K562 (cell line): ENCODE data around the gene ZNF620. TPM values are rescaled to one million over a fixed set of nuclear protein-coding genes. Genes with fewer than 3 reads are reported as not detected.

ENCODE experiments used
- ATAC-seq: fragments of 200-7000 bp; cut with Tn5 transposase; 3 replicates; pipeline ENCODE4 v1.9.1; 2020; ENCODE audit warnings: moderate library complexity
- BruUV-seq: library from RNA; stranded (reverse); fragments of 400-500 nt; replicated peaks from 2 replicates; lab custom pipeline; 2021; lab: Mats Ljungman, UMichigan
- CTCF ChIA-PET: fragments of 300-600 bp; formaldehyde crosslinking; extraction: SDS; loops from one replicate; lab custom pipeline; 2021; ENCODE audit warnings: low intra/inter-chr PET ratio; lab: Yijun Ruan, JAX
- POLR2A ChIA-PET: fragments of 300-600, 350-650 bp; sonication (Branson Sonifier 250); formaldehyde crosslinking; extraction: SDS; loops from one replicate; lab custom pipeline; 2021; ENCODE audit warnings: antibody characterized with exemption, inconsistent platforms; lab: Yijun Ruan, JAX
- DNase-seq, 4 experiments: peaks; one replicate each; pipeline versions ENCODE4 v3.0.0 to v3.0.0-alpha.2; 2011 to 2018; ENCODE audit warnings: low spot score in 3 of 4, mixed read lengths in 3 of 4; ENCODE audit errors: extremely low read depth in 1 of 4
- FAIRE-seq: peaks from 2 replicates; lab custom pipeline; 2011; peaks lifted over from hg19 to GRCh38; lab: Jason Lieb, UNC
- H2AFZ ChIP-seq: 2 replicates; pipeline ENCODE4 v1.6.0; 2011; ENCODE audit warnings: low read depth, low read length, control low read depth, inconsistent platforms
- H3K27ac ChIP-seq: fragments of 200-600 bp; 3 replicates; pipeline ENCODE4 v1.8.0; 2011; ENCODE audit warnings: low read depth, mild to moderate bottlenecking, control low read depth, inconsistent platforms, low read length, moderate library complexity, mixed read lengths; ENCODE audit errors: extremely low read depth
- H3K27me3 ChIP-seq, 2 experiments: fragments of 300-600 bp in 1 of 2; 2 replicates in 1 of 2; 3 replicates in 1 of 2; pipeline versions ENCODE4 v1.6.0 to v1.8.0; 2011; ENCODE audit warnings: inconsistent platforms in 2 of 2, low read length in 2 of 2, mild to moderate bottlenecking in 1 of 2, mixed read lengths in 1 of 2, moderate library complexity in 1 of 2; ENCODE audit not compliant: control insufficient read depth in 2 of 2, insufficient read depth in 2 of 2
- H3K36me3 ChIP-seq: fragments of 300-600 bp; 3 replicates; pipeline ENCODE4 v1.8.0; 2011; ENCODE audit warnings: mild to moderate bottlenecking, low read length, inconsistent platforms; ENCODE audit not compliant: control insufficient read depth, insufficient read depth
- H3K4me1 ChIP-seq, 2 experiments: fragments of 200-600 bp in 1 of 2; replicated peaks in 1 of 2; 2 replicates in 1 of 2; 3 replicates in 1 of 2; pipeline versions ENCODE4 v1.5.1 to v1.8.0; 2011; ENCODE audit warnings: inconsistent platforms in 2 of 2, low read length in 2 of 2, mild to moderate bottlenecking in 1 of 2, mixed read lengths in 1 of 2, moderate library complexity in 1 of 2; ENCODE audit not compliant: control insufficient read depth in 2 of 2, insufficient read depth in 2 of 2
- H3K4me2 ChIP-seq: 2 replicates; pipeline ENCODE4 v1.6.1; 2011; ENCODE audit warnings: low read length, control low read depth, inconsistent platforms, mixed read lengths; ENCODE audit not compliant: insufficient read depth
- H3K4me3 ChIP-seq: fragments of 200-600 bp; sonication (generic), shearing (Covaris generic); 2 replicates; pipeline ENCODE4 v1.5.1; 2016; ENCODE audit warnings: control low read depth, inconsistent platforms
- H3K79me2 ChIP-seq: fragments of 200-600 bp; 3 replicates; pipeline ENCODE4 v1.8.0; 2011; ENCODE audit warnings: low read length, inconsistent platforms; ENCODE audit not compliant: control insufficient read depth, insufficient read depth
- H3K9ac ChIP-seq, 2 experiments: 2 replicates each; pipeline versions ENCODE4 v1.6.0 to v1.6.1; 2011; ENCODE audit warnings: low read depth in 2 of 2, low read length in 2 of 2, control low read depth in 1 of 2, inconsistent platforms in 1 of 2, mild to moderate bottlenecking in 1 of 2, mixed read lengths in 1 of 2; ENCODE audit not compliant: insufficient read depth in 1 of 2
- H3K9me1 ChIP-seq: one replicate; pipeline ENCODE4 v1.6.0; 2011; ENCODE audit warnings: inconsistent platforms, mild to moderate bottlenecking, low read length, moderate library complexity; ENCODE audit not compliant: control insufficient read depth, insufficient read depth
- H3K9me3 ChIP-seq: replicated peaks from 2 replicates; pipeline ENCODE4 v1.5.1; 2011; ENCODE audit warnings: low read depth, low read length, inconsistent platforms; ENCODE audit not compliant: control insufficient read depth, insufficient read depth
- H4K20me1 ChIP-seq: replicated peaks from 2 replicates; pipeline ENCODE4 v1.6.1; 2011; ENCODE audit warnings: low read length, inconsistent platforms, mixed read lengths; ENCODE audit not compliant: control insufficient read depth, insufficient read depth
- ADNP ChIP-seq: fragments of 200-800 bp; sonication (Bioruptor generic); IDR thresholded peaks from 2 replicates; pipeline ENCODE4 v1.6.1; 2016; ENCODE audit warnings: missing genetic modification characterization, missing compliant biosample characterization
- ATF3 ChIP-seq, 2 experiments: fragments of 450-650 bp in 1 of 2; sonication (generic) in 1 of 2; formaldehyde crosslinking in 1 of 2; IDR thresholded peaks in 1 of 2; conservative IDR thresholded peaks in 1 of 2; 2 replicates each; pipeline versions ENCODE4 v1.6.1 to v1.8.1; 2016 to 2023; ENCODE audit warnings: mild to moderate bottlenecking in 2 of 2, moderate library complexity in 2 of 2, inconsistent platforms in 1 of 2, missing genetic modification reagents in 1 of 2
- BRF2 ChIP-seq: IDR thresholded peaks from 3 replicates; pipeline ENCODE4 v1.6.1; 2011; ENCODE audit warnings: borderline replicate concordance, mild to moderate bottlenecking; ENCODE audit not compliant: insufficient read length, insufficient read depth
- DIDO1 ChIP-seq: fragments of 450-650 bp; IDR thresholded peaks from 2 replicates; pipeline ENCODE4 v1.6.1; 2016; ENCODE audit warnings: low read depth, missing biosample characterization, missing genetic modification characterization
- ETV6 ChIP-seq, 3 experiments: fragments of 150-350 bp in 1 of 3; sonication (generic) in 1 of 3; formaldehyde crosslinking in 1 of 3; IDR thresholded peaks; 2 replicates each; pipeline versions ENCODE4 v1.6.1 to v1.8.0; 2014 to 2022; ENCODE audit warnings: borderline replicate concordance in 2 of 3, low read depth in 2 of 3, antibody characterized with exemption in 1 of 3, low read length in 1 of 3, mild to moderate bottlenecking in 1 of 3, missing genetic modification reagents in 1 of 3
- GTF2B ChIP-seq: IDR thresholded peaks from 2 replicates; pipeline ENCODE4 v1.6.1; 2011; ENCODE audit not compliant: insufficient read length; ENCODE audit errors: extremely low read depth
- HOXB6 ChIP-seq: fragments of 250-450 bp; sonication (Bioruptor Pico); IDR thresholded peaks from 2 replicates; pipeline ENCODE4 v1.5.1; 2022; ENCODE audit warnings: mild to moderate bottlenecking, borderline replicate concordance
- LCOR ChIP-seq: sonication (generic); formaldehyde crosslinking; IDR thresholded peaks from 2 replicates; pipeline ENCODE4 v1.8.0; 2022; ENCODE audit warnings: mild to moderate bottlenecking, missing genetic modification reagents
- PHTF2 ChIP-seq: fragments of 250-450 bp; sonication (Bioruptor Pico); IDR thresholded peaks from 2 replicates; pipeline ENCODE4 v1.5.0; 2021; ENCODE audit warnings: mild to moderate bottlenecking
- SMAD2 ChIP-seq: fragments of 150-350 bp; IDR thresholded peaks from 2 replicates; pipeline ENCODE4 v1.6.1; 2014; ENCODE audit warnings: low read depth, mild to moderate bottlenecking, low read length
- SRSF7 ChIP-seq: fragments of 200-400 bp; formaldehyde crosslinking; optimal IDR thresholded peaks from 2 replicates; pipeline ENCODE3; 2017; ENCODE audit warnings: mild to moderate bottlenecking, low read depth, low read length
- XRCC3 ChIP-seq: fragments of 450-650 bp; IDR thresholded peaks from 2 replicates; pipeline ENCODE4 v1.6.1; 2017; ENCODE audit warnings: mild to moderate bottlenecking, moderate library complexity
- ZNF75A ChIP-seq: fragments of 450-650 bp; formaldehyde crosslinking; IDR thresholded peaks from 2 replicates; pipeline ENCODE4 v1.4.0; 2020; ENCODE audit warnings: mild to moderate bottlenecking
- WGBS: fragments of 100-300 bp; shearing (Covaris generic); methylation state at CpG from one replicate; pipeline ENCODE4 v1.1.6; 2016; ENCODE audit warnings: low coverage, mixed read lengths; ENCODE audit not compliant: insufficient coverage; ENCODE audit errors: missing lambda C conversion rate; 5-methylcytosine and 5-hydroxymethylcytosine counted together
- in situ Hi-C: fragments of 300-500 bp; cut with MboI; formaldehyde crosslinking; loops from 4 replicates; pipeline ENCODE4 v1.15.0; 2018; ENCODE audit warnings: inconsistent platforms, mixed read lengths
- intact Hi-C: fragments of 100-400 bp; cut with micrococcal nuclease; formaldehyde crosslinking; loops from 2 replicates; pipeline ENCODE4 v1.14.2; 2022
- polyA plus RNA-seq, 8 experiments: library from polyadenylated mRNA; depleted of rRNA in 4 of 8; stranded (reverse) in 5 of 8; unstranded in 3 of 8; fragments of >200 nt; fragmentation: Nextera tagmentation in 2 of 8; fragmentation: Illumina TruSeq in 1 of 8; extraction: Ambion mirVana in 2 of 8; extraction: Trizol in 1 of 8; gene quantifications; 2 replicates each; pipeline versions ENCODE4 v1.2.1 to v1.2.3, GENCODE V29; 2011 to 2014; ENCODE audit warnings: inconsistent platforms in 1 of 8, missing spikeins in 1 of 8
- total RNA-seq, 7 experiments: library from RNA; depleted of rRNA in 6 of 7; stranded (reverse); fragments of >200 nt in 6 of 7; fragmentation: Illumina TruSeq in 2 of 7; extraction: Trizol in 2 of 7; gene quantifications; 2 replicates each; pipeline versions ENCODE4 v1.2.1 to v1.2.3, GENCODE V29; 2011 to 2021; ENCODE audit warnings: low replicate concordance in 1 of 7

Gene ZNF620
- total and polyA plus RNA-seq, 9 of the 15 experiments (the other 6 are each of a cell fraction or from before 2014, with no cell fraction given) = 1.2 to 5.5 (median 3.3) TPM

GRCh38 chr3:40528426-40528825, 22.6 kb downstream of the ZNF620 start:
- peaks cover 25% of the 10 kb centered on the region for H3K79me2 ChIP-seq
- FAIRE-seq (no peak), ATAC-seq (no peak), DNase-seq (no peak)
- in situ Hi-C loops = no loop called here
- 0 out of 2 replicates have a peak, but pooled peaks cover 6% of the 10 kb centered on the region for H3K9me3 ChIP-seq
- H3K4me1 ChIP-seq = peaks cover 9 to 12% of the 10 kb centered on the region in 2 experiments; a peak in 4 of 5 replicates
- H3K36me3 ChIP-seq = peaks cover 68% of the 10 kb centered on the region
- H3K4me3 ChIP-seq = no peak overlapping the region
- 90% methylated on average over 3 of the region's 3 CpGs for WGBS
- no peaks in the 10 kb centered on the region for H3K9me1 ChIP-seq
- H4K20me1 ChIP-seq = no peaks in the 10 kb centered on the region
- H2AFZ ChIP-seq = no peak overlapping the region
- TF ChIP-seq LCOR = no peak
- no peak for TF ChIP-seq ADNP (tag)
- TF ChIP-seq, all 486 proteins: peak for 0
- no TSS peak for BruUV-seq
- Histone ChIP-seq H3K27me3 (no peaks in the 10 kb centered on the region), H3K9ac (no peak overlapping the region), H3K4me2 (no peak overlapping the region), H3K27ac (no peak overlapping the region)
- ChIA-PET POLR2A (no interaction called here), CTCF (no interaction called here)
- intact Hi-C loops = no loop called here

- DNase-seq (no peak), ATAC-seq (no peak), FAIRE-seq (no peak)
- Histone ChIP-seq H3K36me3 (peaks cover 84% of the 10 kb centered on the region), H3K9ac (no peak overlapping the region), H4K20me1 (no peaks in the 10 kb centered on the region), H3K4me1 (no peaks in the 10 kb centered on the region; a peak in 1 of 5 replicates), H3K79me2 (0 out of 3 replicates have a peak, but pooled peaks cover 5% of the 10 kb centered on the region), H2AFZ (no peak overlapping the region), H3K27ac (no peak overlapping the region), H3K4me2 (no peak overlapping the region), H3K9me1 (no peaks in the 10 kb centered on the region), H3K4me3 (no peak overlapping the region), H3K9me3 (peaks cover 6% of the 10 kb centered on the region; the same call in 1 of the 2 replicates), H3K27me3 (no peaks in the 10 kb centered on the region)
- ChIA-PET CTCF (no interaction called here), POLR2A (no interaction called here)
- in situ Hi-C loops = no loop called here
- intact Hi-C loops = no loop called here
- WGBS = 97% methylated on average over 5 of the region's 5 CpGs
- BruUV-seq = no TSS peak
- no peak for TF ChIP-seq ETV6 (IDR thresholded peaks at IDR 0.05; ENCODE audit: borderline replicate concordance in 1 of 2, low read depth in 2 of 2, low read length in 1 of 2)
- TF ChIP-seq ETV6 (CRISPR knock-in tag; IDR thresholded peaks at IDR 0.05; ENCODE audit: borderline replicate concordance) = no peak
- TF ChIP-seq PHTF2 (CRISPR knock-in tag) = no peak
- TF ChIP-seq XRCC3 = no peak
- no peak for TF ChIP-seq SRSF7
- no peak for TF ChIP-seq SMAD2
- TF ChIP-seq DIDO1 (tag) = no peak
- TF ChIP-seq GTF2B = no peak
- no peak for TF ChIP-seq BRF2
- TF ChIP-seq HOXB6 (CRISPR knock-in tag) = no peak
- 0 out of 2 replicates have a peak, but pooled peaks have one; percentile 12 for TF ChIP-seq ATF3 (IDR thresholded peaks at IDR 0.05)
- TF ChIP-seq ATF3 (CRISPR knock-in tag; conservative IDR thresholded peaks at IDR 0.05) = no peak
- peak; percentile 81; the same call in 1 of the 2 replicates for TF ChIP-seq ZNF75A (CRISPR knock-in tag)
Observed at GRCh38 chr3:40532252-40532651, 26.4 kb downstream of the ZNF620 start.
